Measurements from ENCODE around the gene CYP11A1.

Gene CYP11A1

GRCh38 chr15:74306781-74307217 is 60.6 kb downstream of the CYP11A1 start:
- DNase-seq (ENCODE audit: low read depth in 3 of 3, low spot score in 1 of 3), result no peak

GRCh38 chr15:74305687-74306086 is 61.8 kb downstream of the CYP11A1 start:
- DNase-seq (ENCODE audit: low read depth in 3 of 3, low spot score in 1 of 3), result no peak

- DNase-seq (ENCODE audit: low read depth in 3 of 3, low spot score in 1 of 3), result no peak
Observed at GRCh38 chr15:74304431-74304830, 63.0 kb downstream of the CYP11A1 start.

GRCh38 chr15:74303741-74304309 is 63.6 kb downstream of the CYP11A1 start:
- no peak for DNase-seq (ENCODE audit: low read depth in 3 of 3, low spot score in 1 of 3)

- no peak for DNase-seq (ENCODE audit: low read depth in 3 of 3, low spot score in 1 of 3)
Observed at GRCh38 chr15:74302821-74303359, 64.6 kb downstream of the CYP11A1 start.

- no peak for DNase-seq (ENCODE audit: low read depth in 3 of 3, low spot score in 1 of 3)
Observed at GRCh38 chr15:74301583-74302361, 65.7 kb downstream of the CYP11A1 start.

GRCh38 chr15:74300057-74300795 is 67.2 kb downstream of the CYP11A1 start:
- DNase-seq (ENCODE audit: low read depth in 3 of 3, low spot score in 1 of 3), result no peak

- DNase-seq (ENCODE audit: low read depth in 3 of 3, low spot score in 1 of 3), result no peak
Observed at GRCh38 chr15:74297887-74298286, 69.6 kb downstream of the CYP11A1 start.

- DNase-seq (ENCODE audit: low read depth in 3 of 3, low spot score in 1 of 3), result no peak
Observed at GRCh38 chr15:74295800-74296199, 71.6 kb downstream of the CYP11A1 start.

GRCh38 chr15:74294010-74294409 is 73.4 kb downstream of the CYP11A1 start:
- DNase-seq (ENCODE audit: low read depth in 3 of 3, low spot score in 1 of 3), result no peak

GRCh38 chr15:74293021-74293810 is 74.2 kb downstream of the CYP11A1 start:
- DNase-seq (ENCODE audit: low read depth in 3 of 3, low spot score in 1 of 3), result no peak

GRCh38 chr15:74291101-74292071 is 76.1 kb downstream of the CYP11A1 start:
- DNase-seq (ENCODE audit: low read depth in 3 of 3, low spot score in 1 of 3), result peak; percentile 5 to 52 (median 13)

- DNase-seq (ENCODE audit: low read depth in 3 of 3, low spot score in 1 of 3), result no peak
Observed at GRCh38 chr15:74290645-74291044, 76.8 kb downstream of the CYP11A1 start.

- no peak for DNase-seq (ENCODE audit: low read depth in 3 of 3, low spot score in 1 of 3)
Observed at GRCh38 chr15:74289671-74290070, 77.8 kb downstream of the CYP11A1 start.

All from stimulated activated CD4-positive, alpha-beta T cell treated with anti-CD3 and anti-CD28 coated beads, TNF-alpha, amount 100 ng/mL, for 1 hour (primary cell).